ENCODE measurements around the gene DLG2. TPM values are rescaled to one million over a fixed set of nuclear protein-coding genes. Genes with fewer than 3 reads are reported as not detected.
"Not testable (repeated sequence)": the region's sequence is repeated elsewhere in the genome, so short reads cannot be mapped to it uniquely, and the experiment has no call there.

Gene DLG2
- total RNA-seq, 2 experiments from 2014 or later: 0.85 to 1.1 TPM

- DNase-seq; H3K27me3 Mint-ChIP-seq; H3K36me3 Mint-ChIP-seq (ENCODE audit: low read depth); H3K4me1 Mint-ChIP-seq; POLR2A ChIA-PET; CTCF ChIA-PET; H3K4me3 Mint-ChIP-seq; H3K27ac Mint-ChIP-seq: not testable (repeated sequence)
- peaks cover 13% of the 10 kb centered on the region for H3K9me3 Mint-ChIP-seq
These were observed 231.6 kb downstream of the DLG2 start for GRCh38 chr11:85395515-85396055.

- Mint-ChIP-seq H3K9me3 (peaks cover 13% of the 10 kb centered on the region), H3K4me1 (no peaks in the 10 kb centered on the region), H3K27ac (no peak overlapping the region), H3K27me3 (no peaks in the 10 kb centered on the region), H3K4me3 (no peak overlapping the region), H3K36me3 (ENCODE audit: low read depth) (no peaks in the 10 kb centered on the region)
- POLR2A ChIA-PET: no interaction called here
- no peak for DNase-seq
- CTCF ChIA-PET: no interaction called here
These were observed 232.9 kb downstream of the DLG2 start for GRCh38 chr11:85394283-85394682.

GRCh38 chr11:85391141-85391540 lies 236.0 kb downstream of the DLG2 start:
- ChIA-PET POLR2A (no interaction called here), CTCF (no interaction called here)
- H3K4me3 Mint-ChIP-seq: no peak overlapping the region
- no peaks in the 10 kb centered on the region for H3K27me3 Mint-ChIP-seq
- H3K4me1 Mint-ChIP-seq: no peaks in the 10 kb centered on the region
- H3K27ac Mint-ChIP-seq: no peak overlapping the region
- no peaks in the 10 kb centered on the region for H3K36me3 Mint-ChIP-seq (ENCODE audit: low read depth)
- DNase-seq: no peak
- H3K9me3 Mint-ChIP-seq: no peaks in the 10 kb centered on the region

GRCh38 chr11:85385547-85385946 lies 241.6 kb downstream of the DLG2 start:
- CTCF ChIA-PET: no interaction called here
- no peak overlapping the region for H3K4me3 Mint-ChIP-seq

GRCh38 chr11:85385111-85385510 lies 242.0 kb downstream of the DLG2 start:
- H3K4me1 Mint-ChIP-seq: no peaks in the 10 kb centered on the region

More at GRCh38 chr11:85385547-85385946, 241.6 kb downstream of the DLG2 start:
- no peaks in the 10 kb centered on the region for H3K36me3 Mint-ChIP-seq (ENCODE audit: low read depth)
- H3K27ac Mint-ChIP-seq: no peak overlapping the region
- no peaks in the 10 kb centered on the region for H3K27me3 Mint-ChIP-seq
- no peak for DNase-seq
- H3K9me3 Mint-ChIP-seq: peaks cover 18% of the 10 kb centered on the region
- POLR2A ChIA-PET: no interaction called here
- no peaks in the 10 kb centered on the region for H3K4me1 Mint-ChIP-seq

DNA sequence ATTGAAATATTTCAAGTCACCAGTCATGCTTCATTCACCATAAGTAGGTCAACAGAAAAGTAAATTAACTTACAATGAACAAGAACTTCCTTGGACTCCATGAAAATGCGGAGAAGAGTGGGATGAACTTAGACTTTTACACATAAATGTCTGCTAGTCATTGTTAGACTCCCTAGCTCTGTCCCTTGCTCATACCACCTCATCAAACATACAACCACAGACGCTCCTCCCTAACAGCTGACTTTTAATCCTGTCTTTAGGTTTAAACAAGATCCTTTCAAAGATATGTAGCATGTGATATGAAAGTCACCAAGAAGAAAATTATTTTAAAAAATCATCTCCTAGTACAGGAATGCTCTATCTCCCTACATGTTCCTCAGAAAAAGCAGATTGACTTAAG lies 248.1 kb downstream of the DLG2 start:
- H3K4me1 Mint-ChIP-seq: no peaks in the 10 kb centered on the region
- ChIA-PET CTCF (no interaction called here), POLR2A (no interaction called here)
- H3K27me3 Mint-ChIP-seq: no peaks in the 10 kb centered on the region
- no peak overlapping the region for H3K27ac Mint-ChIP-seq
- no peak for DNase-seq
- peaks cover 20% of the 10 kb centered on the region for H3K9me3 Mint-ChIP-seq
- no peaks in the 10 kb centered on the region for H3K36me3 Mint-ChIP-seq (ENCODE audit: low read depth)
- H3K4me3 Mint-ChIP-seq: no peak overlapping the region

More at GRCh38 chr11:85385111-85385510, 242.0 kb downstream of the DLG2 start:
- DNase-seq: no peak
- no peaks in the 10 kb centered on the region for H3K27me3 Mint-ChIP-seq
- no peaks in the 10 kb centered on the region for H3K36me3 Mint-ChIP-seq (ENCODE audit: low read depth)
- no peak overlapping the region for H3K27ac Mint-ChIP-seq
- H3K4me3 Mint-ChIP-seq: no peak overlapping the region
- ChIA-PET POLR2A (no interaction called here), CTCF (no interaction called here)
- H3K9me3 Mint-ChIP-seq: peaks cover 20% of the 10 kb centered on the region

GRCh38 chr11:85377901-85378300 lies 249.2 kb downstream of the DLG2 start:
- Mint-ChIP-seq H3K36me3 (ENCODE audit: low read depth) (no peaks in the 10 kb centered on the region), H3K27me3 (no peaks in the 10 kb centered on the region), H3K9me3 (peaks cover 19% of the 10 kb centered on the region), H3K27ac (no peak overlapping the region), H3K4me1 (no peaks in the 10 kb centered on the region), H3K4me3 (no peak overlapping the region)
- no peak for DNase-seq
- ChIA-PET POLR2A (interaction anchor here (0.6 kb wide), 1 partner anchor 816 kb away, joined by 3 read pairs; no protein-coding TSS in a partner anchor), CTCF (no interaction called here)

- no peaks in the 10 kb centered on the region for H3K36me3 Mint-ChIP-seq (ENCODE audit: low read depth)
- H3K4me3 Mint-ChIP-seq: no peak overlapping the region
These were observed 267.3 kb downstream of the DLG2 start for GRCh38 chr11:85359859-85360258.

DNA sequence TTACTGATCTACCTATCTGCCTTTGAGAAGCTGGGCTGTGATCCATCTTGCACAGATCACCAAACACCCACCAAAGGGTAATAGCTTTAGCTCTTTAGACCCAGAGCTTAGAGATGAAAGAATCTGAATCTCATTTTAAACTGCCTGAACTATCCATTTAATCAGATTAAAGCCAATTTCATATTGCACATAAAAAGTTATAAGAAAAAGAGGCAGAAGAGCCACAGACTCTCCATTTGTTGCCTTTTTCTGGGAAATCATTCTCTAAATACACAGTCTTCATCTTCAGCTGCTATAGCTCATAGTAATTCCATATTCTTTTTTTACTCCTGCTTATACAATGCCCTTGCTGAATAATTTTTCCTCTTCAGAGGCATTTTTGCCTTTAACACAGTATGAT lies 271.2 kb downstream of the DLG2 start:
- ChIA-PET CTCF (interaction anchor here (0.6 kb wide), 1 partner anchor 829 kb away, joined by 3 read pairs; no protein-coding TSS in a partner anchor), POLR2A (no interaction called here)
- H3K27ac Mint-ChIP-seq: no peak overlapping the region
- no peaks in the 10 kb centered on the region for H3K4me1 Mint-ChIP-seq
- no peak overlapping the region for H3K4me3 Mint-ChIP-seq
- no peak for DNase-seq
- peaks cover 13% of the 10 kb centered on the region for H3K9me3 Mint-ChIP-seq
- H3K36me3 Mint-ChIP-seq (ENCODE audit: low read depth): no peaks in the 10 kb centered on the region
- no peaks in the 10 kb centered on the region for H3K27me3 Mint-ChIP-seq

More at GRCh38 chr11:85359859-85360258, 267.3 kb downstream of the DLG2 start:
- Mint-ChIP-seq H3K4me1 (no peaks in the 10 kb centered on the region), H3K27ac (no peak overlapping the region), H3K9me3 (peaks cover 18% of the 10 kb centered on the region), H3K27me3 (no peaks in the 10 kb centered on the region)
- POLR2A ChIA-PET: no interaction called here
- no peak for DNase-seq
- CTCF ChIA-PET: no interaction called here

GRCh38 chr11:85349539-85349938 lies 277.6 kb downstream of the DLG2 start:
- CTCF ChIA-PET; DNase-seq; H3K4me1 Mint-ChIP-seq; H3K4me3 Mint-ChIP-seq; H3K27me3 Mint-ChIP-seq; H3K27ac Mint-ChIP-seq; POLR2A ChIA-PET; H3K36me3 Mint-ChIP-seq (ENCODE audit: low read depth): not testable (repeated sequence)
- H3K9me3 Mint-ChIP-seq: peaks cover 14% of the 10 kb centered on the region

DNA sequence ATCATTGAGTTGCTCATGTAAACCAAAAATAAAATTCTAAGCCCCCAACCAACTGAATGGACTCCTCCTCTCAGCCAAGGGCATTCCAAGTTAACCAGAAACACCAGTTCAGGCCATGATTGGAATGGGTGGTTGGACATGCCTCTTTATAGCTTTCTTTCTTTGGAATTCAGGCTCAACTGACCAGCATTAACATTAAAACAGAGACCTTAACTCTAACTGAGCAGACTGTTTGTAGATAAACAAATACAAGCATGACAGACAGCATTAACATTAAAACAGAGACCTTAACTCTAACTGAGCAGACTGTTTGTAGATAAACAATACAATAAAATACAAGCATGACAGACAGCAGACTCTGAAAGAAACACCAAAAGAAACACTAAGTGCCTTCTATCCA lies 278.2 kb downstream of the DLG2 start:
- H3K9me3 Mint-ChIP-seq: peaks cover 13% of the 10 kb centered on the region
- CTCF ChIA-PET: no interaction called here
- no peak for DNase-seq
- no peaks in the 10 kb centered on the region for H3K27me3 Mint-ChIP-seq
- H3K4me1 Mint-ChIP-seq: no peaks in the 10 kb centered on the region
- H3K36me3 Mint-ChIP-seq (ENCODE audit: low read depth): no peaks in the 10 kb centered on the region
- no peak overlapping the region for H3K4me3 Mint-ChIP-seq
- H3K27ac Mint-ChIP-seq: no peak overlapping the region
- POLR2A ChIA-PET: no interaction called here

- no peaks in the 10 kb centered on the region for H3K4me1 Mint-ChIP-seq
- H3K9me3 Mint-ChIP-seq: peaks cover 16% of the 10 kb centered on the region
- no peak overlapping the region for H3K4me3 Mint-ChIP-seq
- ChIA-PET POLR2A (no interaction called here), CTCF (no interaction called here)
- no peaks in the 10 kb centered on the region for H3K36me3 Mint-ChIP-seq (ENCODE audit: low read depth)
- DNase-seq: no peak
- H3K27ac Mint-ChIP-seq: no peak overlapping the region
- H3K27me3 Mint-ChIP-seq: no peaks in the 10 kb centered on the region
These were observed 279.9 kb downstream of the DLG2 start for GRCh38 chr11:85347291-85347690.

DNA sequence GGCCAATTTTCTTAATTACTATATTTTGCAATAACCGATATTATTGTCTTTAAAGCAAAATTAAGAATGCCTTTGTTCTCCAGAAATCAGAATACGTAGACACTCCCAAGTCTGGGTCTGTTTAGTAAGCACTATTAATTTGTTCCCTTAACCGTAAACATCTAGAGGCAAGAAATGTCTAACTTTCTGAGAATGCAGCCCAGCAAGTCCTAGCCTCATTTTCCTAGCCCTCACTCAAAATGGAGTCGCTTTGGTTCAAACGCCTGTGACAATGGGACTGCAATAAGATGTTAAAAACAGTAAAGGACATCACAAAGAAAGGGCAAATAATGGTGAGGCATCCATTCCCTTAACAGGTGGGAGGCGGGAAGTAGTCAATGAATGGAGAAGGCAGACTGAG lies 280.7 kb downstream of the DLG2 start:
- no peaks in the 10 kb centered on the region for H3K4me1 Mint-ChIP-seq
- no peak for DNase-seq
- no peaks in the 10 kb centered on the region for H3K36me3 Mint-ChIP-seq (ENCODE audit: low read depth)
- H3K27me3 Mint-ChIP-seq: no peaks in the 10 kb centered on the region
- CTCF ChIA-PET: no interaction called here
- POLR2A ChIA-PET: no interaction called here
- H3K27ac Mint-ChIP-seq: no peak overlapping the region
- H3K9me3 Mint-ChIP-seq: peaks cover 15% of the 10 kb centered on the region
- no peak overlapping the region for H3K4me3 Mint-ChIP-seq

GRCh38 chr11:85340846-85341245 lies 286.3 kb downstream of the DLG2 start:
- H3K27me3 Mint-ChIP-seq; CTCF ChIA-PET; POLR2A ChIA-PET; H3K4me3 Mint-ChIP-seq; H3K4me1 Mint-ChIP-seq; H3K27ac Mint-ChIP-seq; DNase-seq; H3K36me3 Mint-ChIP-seq (ENCODE audit: low read depth): not testable (repeated sequence)
- peaks cover 16% of the 10 kb centered on the region for H3K9me3 Mint-ChIP-seq
